Left renal cortex interstitium (tissue), 4 donors: ENCODE data around the gene COL18A1. TPM values are rescaled to one million over a fixed set of nuclear protein-coding genes. Genes with fewer than 3 reads are reported as not detected.
"Not testable (repeated sequence)": the region's sequence is repeated elsewhere in the genome, so short reads cannot be mapped to it uniquely, and the experiment has no call there.

Experiments used
- DNase-seq, 4 donors: peaks; one replicate each; pipeline ENCODE4 v3.0.0-alpha.2; 2013; ENCODE audit warnings: low read depth in 4 of 4, low spot score in 2 of 4, missing footprints in 1 of 4
- polyA plus RNA-seq, 4 donors: library from polyadenylated mRNA; unstranded; fragments of 120-200 nt; gene quantifications; one replicate each; pipeline ENCODE4 v1.2.1, GENCODE V29; 2013; ENCODE audit not compliant: insufficient read length in 4 of 4

The COL18A1 gene
- polyA plus RNA-seq, 4 donors = 103 to 225 (median 190) TPM

GRCh38 chr21:45528028-45528705, 123.2 kb downstream of the COL18A1 start:
- DNase-seq = no peak

GRCh38 chr21:45528981-45529784, 124.2 kb downstream of the COL18A1 start:
- DNase-seq = no peak

GRCh38 chr21:45529785-45530422, 124.9 kb downstream of the COL18A1 start:
- DNase-seq = no peak

- no peak for DNase-seq
Observed at GRCh38 chr21:45530423-45531113, 125.6 kb downstream of the COL18A1 start.

- not testable (repeated sequence) for DNase-seq
Observed at GRCh38 chr21:45531114-45531392, 126.1 kb downstream of the COL18A1 start.

- no peak for DNase-seq
Observed at GRCh38 chr21:45531393-45532215, 126.6 kb downstream of the COL18A1 start.

- DNase-seq = no peak
Observed at GRCh38 chr21:45532826-45533360, 127.9 kb downstream of the COL18A1 start.

- no peak for DNase-seq
Observed at GRCh38 chr21:45533361-45533845, 128.4 kb downstream of the COL18A1 start.

GRCh38 chr21:45533846-45534635, 129.1 kb downstream of the COL18A1 start:
- DNase-seq = no peak

- peak in 1 of 4 donors; percentile 51 for DNase-seq
Observed at GRCh38 chr21:45534636-45535331, 129.8 kb downstream of the COL18A1 start.

GRCh38 chr21:45535341-45536081, 130.5 kb downstream of the COL18A1 start:
- DNase-seq = no peak

- DNase-seq = no peak
Observed at GRCh38 chr21:45536301-45537081, 131.5 kb downstream of the COL18A1 start.

GRCh38 chr21:45537111-45537745, 132.3 kb downstream of the COL18A1 start:
- DNase-seq = no peak

- DNase-seq = no peak
Observed at GRCh38 chr21:45537746-45538291, 132.9 kb downstream of the COL18A1 start.

GRCh38 chr21:45538381-45539045, 133.5 kb downstream of the COL18A1 start:
- DNase-seq = no peak
